Transverse colon (tissue), 4 donors: ENCODE data around the gene VWDE. TPM values are rescaled to one million over a fixed set of nuclear protein-coding genes. Genes with fewer than 3 reads are reported as not detected.
"Not testable (repeated sequence)": the region's sequence is repeated elsewhere in the genome, so short reads cannot be mapped to it uniquely, and the experiment has no call there.

Experiments
- DNase-seq: peaks from one replicate; pipeline ENCODE4 v3.0.0-alpha.2; 2019
- H3K27ac ChIP-seq, 4 donors: fragments of 200-600 bp; sonication (generic); 2 replicates each; pipeline ENCODE4 v1.5.1; 2016 to 2018; ENCODE audit warnings: inconsistent platforms in 4 of 4
- H3K27me3 ChIP-seq: fragments of 200-600 bp; sonication (generic); 2 replicates; pipeline ENCODE4 v1.5.1; 2017; ENCODE audit warnings: inconsistent platforms
- H3K36me3 ChIP-seq, 4 donors: fragments of 200-600 bp; sonication (generic); 2 replicates each; pipeline ENCODE4 v1.5.1; 2017 to 2019; ENCODE audit warnings: inconsistent platforms in 4 of 4
- H3K4me1 ChIP-seq, 4 donors: fragments of 200-600 bp; sonication (generic); 2 replicates each; pipeline ENCODE4 v1.5.1; 2017 to 2020; ENCODE audit warnings: inconsistent platforms in 4 of 4
- H3K4me3 ChIP-seq, 4 donors: fragments of 200-600 bp; sonication (generic); 1 replicate in 1 of 4; 2 replicates in 3 of 4; pipeline versions ENCODE4 v1.5.1 to v1.6.1; 2017 to 2019; ENCODE audit warnings: inconsistent platforms in 4 of 4
- H3K9me3 ChIP-seq, 2 donors: fragments of 200-600 bp; sonication (generic); 2 replicates each; pipeline ENCODE4 v1.5.1; 2017 to 2019; ENCODE audit warnings: inconsistent platforms in 2 of 2
- CTCF ChIP-seq, 5 experiments: fragments of 200-600 bp in 3 of 5; fragments of 450-650 bp in 2 of 5; sonication (generic) in 3 of 5; IDR thresholded peaks; 1 replicate in 2 of 5; 2 replicates in 3 of 5; pipeline ENCODE4 v1.5.1; 2016 to 2017; ENCODE audit warnings: antibody characterized with exemption in 5 of 5, inconsistent platforms in 3 of 5, mild to moderate bottlenecking in 2 of 5, moderate library complexity in 1 of 5
- EP300 ChIP-seq: sonication (generic); formaldehyde crosslinking; IDR thresholded peaks from one replicate; pipeline ENCODE4 v1.6.1; 2017; ENCODE audit warnings: antibody characterized with exemption, low read depth
- POLR2A ChIP-seq: fragments of 450-650 bp; IDR thresholded peaks from one replicate; pipeline ENCODE4 v1.6.1; 2016; ENCODE audit warnings: antibody characterized with exemption, mild to moderate bottlenecking, moderate library complexity
- POLR2AphosphoS5 ChIP-seq, 3 donors: sonication (generic); formaldehyde crosslinking; IDR thresholded peaks; one replicate each; pipeline ENCODE4 v1.6.1; 2016; ENCODE audit warnings: antibody characterized with exemption in 3 of 3
- WGBS, 2 donors: methylation state at CpG; one replicate each; pipeline ENCODE4 v1.1.5; 2018; ENCODE audit warnings: low coverage in 1 of 2; 5-methylcytosine and 5-hydroxymethylcytosine counted together
- in situ Hi-C, 4 donors: fragments of 200-750 bp; cut with MboI; loops; one replicate each; pipeline versions ENCODE4 v1.15.0 to v1.15.1; 2017; ENCODE audit warnings: low sequenced_read_pairs in 3 of 4, low pct_ligation_motif_present in 1 of 4, low pct_unique_long_range_greater_than_20kb in 1 of 4
- intact Hi-C: fragments of 100-400 bp; cut with DNase I; formaldehyde crosslinking; loops from one replicate; pipeline ENCODE4 v1.15.1; 2023; ENCODE audit warnings: low total_unique reads
- total RNA-seq, 4 donors: library from RNA; depleted of rRNA; stranded (reverse); fragments of >200 nt; gene quantifications; one replicate each; pipeline ENCODE4 v1.1.0, GENCODE V29; 2016

The VWDE gene
- total RNA-seq, 4 donors from 2014 or later: 0.20 to 6.4 (median 2.0) TPM; not detected in 1

- Histone ChIP-seq H3K9me3 (no peaks in the 10 kb centered on the region), H3K36me3 (no peaks in the 10 kb centered on the region), H3K27me3 (no peaks in the 10 kb centered on the region), H3K4me3 (no peak overlapping the region), H3K27ac (no peak overlapping the region), H3K4me1 (no peaks in the 10 kb centered on the region)
- in situ Hi-C loops: no loop called here
- no peak for DNase-seq
- TF ChIP-seq EP300: no peak
- TF ChIP-seq CTCF (IDR thresholded peaks at IDR 0.05): no peak
- TF ChIP-seq POLR2AphosphoS5 (IDR thresholded peaks at IDR 0.05): no peak
- TF ChIP-seq POLR2A: no peak
- intact Hi-C loops: no loop called here
Measured at GRCh38 chr7:12415072-12415471, 11.4 kb upstream of the VWDE start.

GRCh38 chr7:12412407-12412806, 8.7 kb upstream of the VWDE start:
- in situ Hi-C loops (no loop called here), intact Hi-C loops (no loop called here)
- H3K4me1 ChIP-seq: no peaks in the 10 kb centered on the region

GRCh38 chr7:12410523-12410922, 6.9 kb upstream of the VWDE start:
- Histone ChIP-seq H3K4me1 (no peaks in the 10 kb centered on the region), H3K9me3 (no peaks in the 10 kb centered on the region), H3K27ac (no peak overlapping the region), H3K27me3 (no peaks in the 10 kb centered on the region), H3K36me3 (no peaks in the 10 kb centered on the region), H3K4me3 (no peak overlapping the region)
- intact Hi-C loops: no loop called here
- in situ Hi-C loops: no loop called here
- no peak for TF ChIP-seq POLR2AphosphoS5 (IDR thresholded peaks at IDR 0.05)
- no peak for TF ChIP-seq POLR2A
- TF ChIP-seq CTCF (IDR thresholded peaks at IDR 0.05): no peak
- no peak for TF ChIP-seq EP300
- DNase-seq: no peak

More at GRCh38 chr7:12412407-12412806, 8.7 kb upstream of the VWDE start:
- Histone ChIP-seq H3K9me3 (no peaks in the 10 kb centered on the region), H3K36me3 (no peaks in the 10 kb centered on the region), H3K27me3 (no peaks in the 10 kb centered on the region), H3K27ac (no peak overlapping the region), H3K4me3 (no peak overlapping the region)
- DNase-seq: no peak
- TF ChIP-seq EP300 (no peak), POLR2A (no peak), POLR2AphosphoS5 (IDR thresholded peaks at IDR 0.05) (no peak), CTCF (IDR thresholded peaks at IDR 0.05) (no peak)
- 85% methylated on average over 1 of the region's 1 CpG for WGBS, 2 donors

- intact Hi-C loops: no loop called here
- no peaks in the 10 kb centered on the region for H3K9me3 ChIP-seq
- H3K27ac ChIP-seq: no peak overlapping the region
- H3K27me3 ChIP-seq: peaks cover 6% of the 10 kb centered on the region
- no peak overlapping the region for H3K4me3 ChIP-seq
- in situ Hi-C loops: no loop called here
- 68 to 83% methylated on average over 4 of the region's 4 CpGs for WGBS, 2 donors
- H3K4me1 ChIP-seq: no peaks in the 10 kb centered on the region
- no peak for DNase-seq
- no peaks in the 10 kb centered on the region for H3K36me3 ChIP-seq
- TF ChIP-seq EP300: no peak
- TF ChIP-seq POLR2AphosphoS5 (IDR thresholded peaks at IDR 0.05): no peak
- no peak for TF ChIP-seq CTCF (IDR thresholded peaks at IDR 0.05)
- no peak for TF ChIP-seq POLR2A
Measured at GRCh38 chr7:12409097-12409711, 5.5 kb upstream of the VWDE start.

GRCh38 chr7:12407652-12408051, 4.0 kb upstream of the VWDE start:
- WGBS, 2 donors: 90% methylated on average over 2 to 8 of the region's 8 CpGs
- H3K4me3 ChIP-seq, H3K27ac ChIP-seq, DNase-seq, in situ Hi-C loops, H3K36me3 ChIP-seq, intact Hi-C loops, H3K9me3 ChIP-seq: not testable (repeated sequence)
- peaks cover 0 to 14% (median 5%) of the 10 kb centered on the region in 4 donors for H3K4me1 ChIP-seq
- peaks cover 20% of the 10 kb centered on the region for H3K27me3 ChIP-seq
